HG03520 (cell line): Measurements from ENCODE around the gene ACTR2.
"Not testable (repeated sequence)": the region's sequence is repeated elsewhere in the genome, so short reads cannot be mapped to it uniquely, and the experiment has no call there.

Experiments
- ATAC-seq: cut with Tn5 transposase; IDR thresholded peaks from one replicate; pipeline ENCODE4 v1.9.1; 2021; ENCODE audit warnings: mild to moderate bottlenecking, moderate library complexity; ENCODE audit not compliant: unreplicated experiment

Gene ACTR2

GRCh38 chr2:65311049-65311448 is 83.4 kb downstream of the ACTR2 start:
- no peak for ATAC-seq

- ATAC-seq, result no peak
These were observed 84.0 kb downstream of the ACTR2 start for GRCh38 chr2:65311596-65311995.

DNA sequence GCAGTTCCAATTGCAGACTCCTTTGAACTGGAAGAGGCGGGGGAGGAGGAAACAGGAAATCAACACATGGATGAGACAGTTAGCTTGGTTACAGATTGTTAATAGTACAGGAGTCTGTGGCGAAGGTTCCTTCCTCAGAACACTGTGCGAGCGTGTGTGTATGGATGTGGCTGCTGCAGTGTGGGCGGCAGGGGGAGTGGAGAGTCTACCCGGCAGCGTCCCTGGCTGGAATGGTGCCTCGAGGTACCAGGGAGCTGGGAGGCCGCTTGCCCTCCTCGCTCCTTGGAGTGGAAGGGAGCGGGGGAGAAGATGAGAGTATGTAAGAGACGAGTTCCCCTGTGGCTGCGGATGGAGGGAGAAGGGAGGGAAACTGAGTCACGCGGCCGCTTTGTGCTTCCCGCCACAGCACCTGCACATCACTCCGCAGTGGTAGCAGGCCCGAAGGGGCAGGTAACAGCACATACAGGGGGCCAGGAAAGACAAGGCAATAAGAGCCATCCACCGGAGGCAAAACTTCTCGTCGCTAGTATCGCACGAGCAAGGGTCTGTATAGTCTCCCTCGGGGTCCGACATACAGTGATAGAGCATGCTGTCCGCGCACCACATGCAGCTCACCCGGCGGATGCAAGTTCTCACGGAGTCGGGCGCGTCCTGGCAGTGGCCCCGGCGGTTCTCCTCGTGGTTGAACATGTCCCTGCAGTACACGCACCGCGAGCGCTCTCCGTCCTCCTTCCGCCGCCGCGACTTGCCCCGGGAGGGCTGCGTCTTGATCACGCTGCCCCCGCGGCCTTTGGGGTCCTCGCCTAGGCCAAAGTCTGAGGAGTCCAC is 85.7 kb downstream of the ACTR2 start:
- ATAC-seq, result no peak

GRCh38 chr2:65313954-65314256 is 86.3 kb downstream of the ACTR2 start:
- no peak for ATAC-seq

- ATAC-seq, result no peak
These were observed 87.3 kb downstream of the ACTR2 start for GRCh38 chr2:65314801-65315441.

GRCh38 chr2:65316072-65316471 is 88.4 kb downstream of the ACTR2 start:
- no peak for ATAC-seq

DNA sequence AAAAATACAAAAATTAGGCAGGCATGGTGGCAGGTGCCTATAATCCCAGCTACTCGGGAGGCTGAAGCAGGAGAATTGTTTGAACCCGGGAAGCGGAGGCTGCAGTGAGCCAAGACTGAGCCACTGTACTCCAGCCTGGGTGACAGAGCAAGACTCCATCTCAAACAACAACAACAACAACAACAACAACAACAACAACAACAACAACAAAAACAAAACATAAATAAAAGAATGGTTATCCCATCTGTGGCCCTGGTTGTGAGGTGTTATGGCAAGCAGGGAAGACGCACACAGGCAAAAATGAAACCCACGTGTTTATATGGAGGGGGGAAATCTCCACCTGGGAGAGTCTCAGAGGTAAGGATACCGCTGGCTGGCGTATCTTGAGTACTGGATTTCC is 89.7 kb downstream of the ACTR2 start:
- not testable (repeated sequence) for ATAC-seq

DNA sequence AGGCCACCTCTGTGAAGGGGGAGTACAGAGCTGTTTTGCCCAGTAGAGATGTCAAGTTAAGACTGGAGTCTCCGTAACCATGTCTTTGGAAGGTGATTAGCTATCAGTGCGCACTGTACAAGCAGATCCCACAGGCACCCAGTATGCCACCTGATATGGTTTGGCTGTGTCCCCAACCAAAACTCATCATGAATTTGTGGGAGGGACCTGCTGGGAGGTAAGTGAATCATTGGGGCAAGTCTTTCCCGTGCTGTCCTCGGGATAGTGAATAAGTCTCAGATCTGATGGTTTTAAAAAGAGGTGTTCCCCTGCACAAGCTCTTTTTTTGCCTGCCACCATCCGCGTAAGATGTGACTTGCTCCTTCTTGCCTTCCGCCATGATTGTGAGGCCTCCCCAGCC is 90.2 kb downstream of the ACTR2 start:
- no peak for ATAC-seq

GRCh38 chr2:65319072-65319673 is 91.5 kb downstream of the ACTR2 start:
- ATAC-seq, result no peak

DNA sequence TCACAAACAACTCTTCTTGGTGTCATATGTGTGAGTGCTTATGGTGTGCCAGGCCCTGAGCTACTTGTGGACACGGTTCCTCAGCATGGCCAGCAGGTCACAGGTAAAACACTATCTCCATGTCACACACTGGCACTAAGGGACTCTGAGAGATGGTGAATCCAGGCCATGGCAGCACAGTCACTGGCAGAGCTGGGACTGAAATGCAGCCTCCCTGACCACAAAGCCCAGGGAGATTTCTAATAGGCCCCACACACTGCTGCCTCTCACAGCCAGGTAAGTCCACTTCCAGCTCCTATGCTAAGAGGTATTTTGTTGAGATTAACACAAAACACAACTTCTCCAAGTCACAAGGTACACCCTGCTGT is 92.0 kb downstream of the ACTR2 start:
- ATAC-seq, result no peak

GRCh38 chr2:65320042-65320725 is 92.6 kb downstream of the ACTR2 start:
- peak; percentile 61 for ATAC-seq
